GM10266 (cell line): ENCODE results near the gene HTR3B.

ENCODE experiments used
- DNase-seq: peaks from one replicate; pipeline ENCODE4 v3.0.0; 2012; ENCODE audit errors: extremely low spot score
- TF ChIP-seq, protein P1 (sequence below): IDR thresholded peaks from 2 replicates; pipeline ENCODE4 v1.5.1; 2012; ENCODE audit warnings: mild to moderate bottlenecking, low read depth; ENCODE audit not compliant: control insufficient read depth, insufficient read depth; ENCODE audit errors: missing control alignments

Gene HTR3B

DNA sequence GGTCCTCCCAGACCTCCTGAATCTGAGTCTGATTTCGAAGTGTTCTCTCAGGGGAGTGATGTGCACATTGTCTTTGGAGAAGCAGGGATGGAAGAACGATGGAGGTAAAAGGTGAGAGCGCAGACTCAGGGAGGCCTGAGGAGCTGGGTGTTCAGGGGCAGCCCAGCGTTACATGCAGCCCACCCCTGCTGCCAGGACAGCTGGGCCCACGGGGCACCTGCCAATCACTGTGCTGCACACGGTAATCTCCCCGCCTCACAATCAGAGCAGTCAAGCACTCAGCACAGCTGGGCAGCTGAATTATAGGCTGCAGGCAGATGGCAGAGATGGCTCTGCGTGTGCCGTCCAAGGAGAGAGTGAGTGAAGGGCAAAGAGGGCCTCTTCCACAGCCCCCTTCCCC, 52.4 kb downstream of the HTR3B start:
- no peak for DNase-seq
- TF ChIP-seq, protein P1, sequence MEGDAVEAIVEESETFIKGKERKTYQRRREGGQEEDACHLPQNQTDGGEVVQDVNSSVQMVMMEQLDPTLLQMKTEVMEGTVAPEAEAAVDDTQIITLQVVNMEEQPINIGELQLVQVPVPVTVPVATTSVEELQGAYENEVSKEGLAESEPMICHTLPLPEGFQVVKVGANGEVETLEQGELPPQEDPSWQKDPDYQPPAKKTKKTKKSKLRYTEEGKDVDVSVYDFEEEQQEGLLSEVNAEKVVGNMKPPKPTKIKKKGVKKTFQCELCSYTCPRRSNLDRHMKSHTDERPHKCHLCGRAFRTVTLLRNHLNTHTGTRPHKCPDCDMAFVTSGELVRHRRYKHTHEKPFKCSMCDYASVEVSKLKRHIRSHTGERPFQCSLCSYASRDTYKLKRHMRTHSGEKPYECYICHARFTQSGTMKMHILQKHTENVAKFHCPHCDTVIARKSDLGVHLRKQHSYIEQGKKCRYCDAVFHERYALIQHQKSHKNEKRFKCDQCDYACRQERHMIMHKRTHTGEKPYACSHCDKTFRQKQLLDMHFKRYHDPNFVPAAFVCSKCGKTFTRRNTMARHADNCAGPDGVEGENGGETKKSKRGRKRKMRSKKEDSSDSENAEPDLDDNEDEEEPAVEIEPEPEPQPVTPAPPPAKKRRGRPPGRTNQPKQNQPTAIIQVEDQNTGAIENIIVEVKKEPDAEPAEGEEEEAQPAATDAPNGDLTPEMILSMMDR: no peak

DNA sequence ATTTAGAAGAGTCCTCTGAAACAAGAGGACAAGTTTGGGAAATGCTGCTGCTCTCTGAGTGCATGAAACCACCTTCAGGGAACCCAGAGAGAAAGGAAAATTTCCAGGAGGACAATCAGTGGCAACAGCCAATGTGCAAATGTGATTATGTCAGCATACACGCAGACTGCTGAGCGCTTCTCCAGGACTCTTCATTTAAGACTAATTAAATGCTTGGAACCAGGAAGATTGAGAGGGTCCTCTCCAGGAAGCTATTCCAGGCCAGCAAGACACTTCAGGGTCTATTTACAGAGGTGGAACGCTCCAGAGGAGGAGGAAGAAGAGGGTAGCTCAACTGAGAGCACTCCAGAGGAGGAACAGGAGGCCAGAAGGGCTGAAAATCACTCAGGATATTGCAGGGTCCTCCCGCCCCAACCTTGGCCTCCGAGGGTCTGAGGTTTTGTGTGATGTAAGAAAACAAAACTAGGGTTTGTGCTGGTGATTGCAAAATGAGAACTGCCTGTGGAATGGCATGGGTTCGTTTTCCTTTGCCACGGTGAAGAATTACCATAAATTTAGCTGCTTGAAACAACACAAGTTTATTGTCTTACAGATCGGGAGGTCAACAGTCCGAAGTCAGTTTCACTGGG, 56.2 kb downstream of the HTR3B start:
- DNase-seq: no peak

DNA sequence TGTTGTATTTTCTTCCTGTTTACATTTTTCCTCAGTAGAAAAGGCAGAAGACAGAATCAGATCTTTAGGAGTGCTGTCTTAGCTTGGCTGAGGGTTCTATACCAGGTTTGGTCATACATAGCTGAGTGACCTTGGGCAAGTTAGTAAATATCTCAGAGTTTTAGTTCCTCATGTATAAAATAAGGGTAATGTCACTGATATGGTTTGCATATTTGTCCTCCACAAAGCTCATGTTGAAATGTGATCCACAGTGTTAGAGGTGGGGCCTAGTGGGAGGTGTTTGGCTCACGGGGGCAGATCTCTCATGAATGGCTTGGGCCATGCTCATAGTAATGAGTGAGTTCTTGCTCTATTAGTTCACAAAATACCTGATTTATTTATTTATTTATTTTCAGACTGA, 62.8 kb downstream of the HTR3B start:
- TF ChIP-seq, protein P1: no peak

More for the DNA sequence above, 56.2 kb downstream of the HTR3B start:
- TF ChIP-seq, protein P1: no peak

DNA sequence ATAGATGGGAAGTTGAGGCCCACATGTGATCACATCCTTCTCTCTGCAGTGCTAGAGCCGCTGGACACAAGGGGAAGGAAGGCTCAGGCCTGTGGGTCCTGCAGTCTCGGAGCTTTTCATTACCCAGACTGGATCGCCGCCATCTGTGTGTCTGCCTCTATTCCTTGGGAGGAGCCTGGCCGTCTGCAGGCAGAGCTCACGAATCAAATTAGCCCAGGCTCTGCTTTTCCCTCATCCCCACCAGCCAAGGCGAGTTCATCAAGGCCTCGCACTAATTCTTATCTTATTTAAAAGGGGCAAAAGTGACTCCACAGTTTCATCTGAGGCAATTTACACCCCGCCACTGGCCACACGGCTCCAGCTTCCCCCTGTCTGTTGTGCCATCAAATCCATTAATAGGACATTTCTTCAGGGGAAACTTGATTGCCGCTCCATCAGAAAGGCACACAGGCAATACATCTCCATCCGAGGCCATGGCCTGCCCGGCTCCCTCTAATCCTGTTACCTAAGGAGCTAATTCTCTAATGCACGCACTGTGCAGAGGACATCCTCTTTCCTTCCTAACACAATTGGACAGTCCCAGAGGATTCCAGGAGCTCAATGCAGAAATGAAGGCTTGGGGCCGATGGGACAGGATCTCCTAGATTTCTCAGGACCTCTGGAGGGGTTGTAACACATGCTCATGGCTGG, 67.1 kb downstream of the HTR3B start:
- DNase-seq: no peak
- TF ChIP-seq, protein P1: no peak

More for the DNA sequence above, 62.8 kb downstream of the HTR3B start:
- DNase-seq: no peak

DNA sequence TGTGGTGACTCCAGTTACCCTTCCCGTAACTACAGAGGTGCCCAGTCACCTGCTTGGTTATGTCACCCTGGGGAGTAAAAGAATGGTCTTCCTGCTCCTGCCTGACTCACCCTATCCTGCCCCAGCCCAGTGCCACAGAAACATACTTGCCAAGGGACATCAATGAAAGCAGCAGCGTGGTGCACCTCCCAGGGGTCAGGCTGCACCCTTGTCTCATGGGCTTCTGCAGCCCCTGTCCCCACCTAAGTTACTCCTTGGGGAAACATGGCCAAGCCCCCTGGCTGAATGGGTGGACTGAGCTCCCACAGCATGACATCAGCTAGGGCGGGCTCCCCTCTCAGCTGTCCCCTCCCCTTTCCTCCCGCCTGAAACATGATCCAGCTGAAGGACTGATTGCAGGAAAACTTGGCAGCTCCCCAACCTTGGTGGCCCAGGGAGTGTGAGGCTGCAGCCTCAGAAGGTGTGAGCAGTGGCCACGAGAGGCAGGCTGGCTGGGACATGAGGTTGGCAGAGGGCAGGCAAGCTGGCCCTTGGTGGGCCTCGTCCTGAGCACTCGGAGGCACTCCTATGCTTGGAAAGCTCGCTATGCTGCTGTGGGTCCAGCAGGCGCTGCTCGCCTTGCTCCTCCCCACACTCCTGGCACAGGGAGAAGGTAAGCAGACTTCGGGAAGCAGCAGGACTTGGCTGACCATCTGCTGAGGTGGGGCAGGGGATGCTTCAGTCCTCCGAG, 70.3 kb downstream of the HTR3B start, which contains the start of gene HTR3A:
Gene HTR3A (plus strand): TSS at position 368 of the 730 bp plus-strand sequence. CDS start 218 bp downstream, at position 586.
- no peak for DNase-seq
- TF ChIP-seq, protein P1: no peak

DNA sequence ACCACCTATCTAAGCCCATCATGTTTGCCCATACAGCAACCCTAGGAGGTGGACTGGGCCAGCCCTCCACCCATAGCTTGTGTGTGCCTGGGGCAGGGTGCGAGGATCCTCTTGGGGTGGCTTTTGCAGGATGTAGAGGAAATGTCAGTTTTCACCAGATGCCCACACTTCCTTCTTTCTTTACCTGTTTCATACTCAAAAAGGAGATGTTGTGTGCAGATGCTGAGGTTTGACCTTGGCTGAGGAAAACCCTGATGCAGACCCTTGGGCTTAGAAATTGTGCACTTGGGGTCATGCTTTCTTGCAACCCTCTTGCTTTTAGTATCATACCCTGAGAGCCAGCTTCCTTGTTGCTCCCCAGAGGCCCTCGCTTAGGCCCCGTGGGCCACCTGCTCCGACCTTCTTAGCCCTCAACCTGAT, 72.5 kb downstream of the HTR3B start:
- TF ChIP-seq, protein P1: no peak
- DNase-seq: no peak
